Esophagus mucosa (tissue), 1 donor: ENCODE measurements around the gene RHOV. TPM values are rescaled to one million over a fixed set of nuclear protein-coding genes. Genes with fewer than 3 reads are reported as not detected.

ENCODE experiments used
- ATAC-seq: fragments of 200-7000 bp; cut with Tn5 transposase; one replicate; pipeline ENCODE4 v1.9.1; 2020
- total RNA-seq: library from RNA; stranded (reverse); gene quantifications from one replicate; pipeline ENCODE4 v1.2.4, GENCODE V29; 2023
- donor health status: DM: yes; HTN: yes; CAD: no.

Gene RHOV
- 118 TPM for total RNA-seq

DNA sequence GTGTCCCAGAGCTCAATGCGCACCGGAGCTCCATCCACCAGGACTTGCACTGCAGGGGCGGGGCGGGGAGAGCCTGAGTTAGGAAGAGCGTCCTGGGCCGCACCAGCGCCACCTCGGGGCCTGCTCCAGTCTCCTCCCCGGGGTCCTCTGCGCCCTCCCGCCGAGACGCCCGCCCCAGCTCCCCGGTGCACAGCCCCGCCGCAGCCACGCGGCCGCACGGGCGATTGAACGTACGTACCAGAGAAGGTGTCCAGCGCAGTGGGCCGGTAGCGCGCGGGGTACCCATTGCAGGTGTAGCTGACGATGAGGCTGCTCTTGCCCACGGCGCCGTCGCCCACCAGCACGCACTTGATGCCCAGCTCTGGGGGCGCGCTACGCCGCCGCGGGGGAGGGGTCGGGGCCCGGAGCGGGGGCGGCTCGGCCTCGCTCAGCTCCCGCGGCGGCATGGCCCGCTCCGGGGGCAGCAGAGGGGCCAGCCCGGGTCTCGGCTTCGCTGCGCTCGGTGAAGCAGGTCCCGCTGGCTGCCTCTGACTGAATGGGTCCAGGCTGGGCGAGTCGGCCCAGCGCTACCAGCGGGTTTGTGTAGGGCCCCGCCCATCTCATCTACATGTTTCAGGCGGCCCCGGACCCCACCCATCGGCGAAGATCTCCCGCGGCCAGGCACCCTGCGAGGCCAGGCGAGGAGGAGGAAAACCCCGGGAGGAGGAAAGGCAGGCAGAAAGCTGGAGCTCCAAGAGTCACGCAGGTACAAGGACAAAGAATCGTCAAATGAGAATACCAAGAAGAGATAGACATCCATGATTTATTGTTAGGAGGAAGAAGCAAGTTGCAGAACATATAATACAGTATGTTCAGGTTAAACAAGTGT lies at the start of gene RHOV:
TSS of gene RHOV (minus strand) at position 541 of the 868 bp plus-strand sequence. CDS start at position 446, 95 bp downstream.
- ATAC-seq: peak; percentile 73

DNA sequence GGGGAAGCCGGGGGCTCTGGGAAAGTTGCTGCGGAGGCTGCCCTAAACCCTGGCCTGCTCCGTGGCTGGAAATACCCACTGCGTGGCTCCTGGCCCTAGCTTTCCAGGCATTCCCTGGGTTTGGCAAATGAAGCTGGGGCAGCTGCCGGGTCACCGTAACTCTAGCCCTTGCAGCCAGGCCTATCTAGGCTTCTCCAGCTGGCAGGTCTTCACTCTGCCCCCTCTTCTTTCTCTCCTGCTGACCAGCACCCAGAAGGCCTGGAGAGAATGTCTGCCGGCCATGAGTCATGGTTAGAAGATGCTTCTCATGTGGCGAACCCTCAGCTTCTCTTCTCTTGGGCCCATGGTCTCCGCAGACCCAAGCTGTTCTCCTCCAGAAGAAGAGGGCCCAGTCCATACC lies 49.5 kb upstream of the RHOV start:
- ATAC-seq: no peak

DNA sequence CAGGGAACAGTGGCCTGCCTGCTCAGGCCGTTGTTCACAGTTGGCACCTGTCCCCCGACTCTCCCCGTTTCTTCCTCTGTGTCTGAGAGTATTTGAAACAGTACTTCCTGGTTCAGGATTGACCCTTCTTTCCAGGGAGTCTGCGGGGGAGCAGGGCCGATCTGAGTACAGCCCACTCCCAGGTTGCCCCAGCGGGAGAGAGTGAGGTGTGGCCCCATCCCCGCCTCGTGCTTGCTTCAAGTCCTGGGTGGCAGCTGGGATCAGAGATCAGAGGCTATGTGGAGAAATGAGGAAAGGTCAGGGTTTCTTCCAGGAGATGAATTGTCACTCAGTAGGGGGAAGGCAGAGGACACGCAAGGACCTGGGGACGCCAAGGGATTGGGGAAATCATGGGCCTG lies 48.6 kb upstream of the RHOV start:
- no peak for ATAC-seq

DNA sequence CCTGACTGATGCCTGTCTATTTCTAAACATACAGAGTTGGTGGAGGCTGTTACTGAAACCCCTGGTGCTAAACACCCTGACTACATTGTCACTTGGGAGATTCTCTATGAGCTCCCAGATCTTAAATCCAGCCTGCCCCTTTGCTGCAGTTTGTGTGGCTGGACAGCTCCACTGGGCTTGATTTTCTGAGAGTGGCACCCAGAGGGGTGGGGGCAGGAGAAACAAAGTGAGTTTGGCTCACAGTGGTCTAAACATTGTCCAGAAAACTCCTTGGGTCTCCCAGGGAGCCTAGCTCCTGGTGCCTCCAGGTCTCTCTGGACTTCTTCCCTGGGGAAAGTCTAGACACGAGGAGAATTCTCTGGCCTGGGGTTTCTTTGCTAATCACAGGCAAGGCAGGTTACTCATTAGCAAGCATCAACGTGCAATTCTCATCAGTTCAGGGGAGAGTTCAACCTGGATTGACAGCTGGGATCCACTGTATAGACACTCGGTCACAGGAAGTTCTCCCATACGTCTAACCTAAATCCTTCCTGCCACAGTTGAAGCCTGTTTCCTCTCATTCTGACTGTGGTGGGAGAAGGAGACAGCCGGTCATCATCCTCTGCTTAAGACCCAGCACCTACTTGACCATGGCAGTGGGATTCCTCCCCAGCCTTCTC lies 48.0 kb upstream of the RHOV start:
- ATAC-seq: no peak

DNA sequence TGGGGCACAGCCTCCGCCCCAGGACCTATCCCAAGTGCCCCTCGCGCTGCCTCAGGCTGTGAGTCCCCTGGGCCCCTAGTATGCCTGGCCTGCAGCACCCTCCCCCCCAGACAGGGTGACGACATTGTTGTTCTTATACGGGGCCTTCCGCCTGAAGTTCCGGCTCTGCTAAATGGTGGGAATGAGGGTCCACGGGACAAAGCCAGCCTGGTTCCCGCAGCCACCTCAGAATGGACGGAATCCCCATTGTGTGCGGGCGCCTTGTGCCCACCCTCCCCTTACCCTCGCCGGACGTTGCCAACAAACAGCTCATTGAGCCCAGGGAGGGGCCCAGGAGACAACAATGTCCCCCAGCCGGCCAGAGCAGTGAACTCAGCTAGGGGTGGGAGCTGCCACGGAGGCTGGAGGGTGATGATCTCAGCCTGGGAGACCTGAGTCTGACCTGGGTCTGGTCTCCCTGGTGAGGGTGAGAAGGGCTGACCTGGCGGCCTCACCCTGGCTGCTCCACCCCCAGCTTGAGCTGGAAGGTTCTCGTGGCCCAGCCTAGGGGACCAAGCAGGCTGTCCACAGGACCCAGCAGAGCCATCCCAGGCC lies 44.9 kb upstream of the RHOV start:
- ATAC-seq: peak; percentile 4

- peak; percentile 21 for ATAC-seq
Observed at GRCh38 chr15:40918146-40918798, 44.2 kb upstream of the RHOV start.

- no peak for ATAC-seq
Observed at GRCh38 chr15:40917585-40917984, 43.6 kb upstream of the RHOV start.

- no peak for ATAC-seq
Observed at GRCh38 chr15:40915679-40916078, 41.6 kb upstream of the RHOV start.

- no peak for ATAC-seq
Observed at GRCh38 chr15:40915116-40915661, 41.2 kb upstream of the RHOV start.

DNA sequence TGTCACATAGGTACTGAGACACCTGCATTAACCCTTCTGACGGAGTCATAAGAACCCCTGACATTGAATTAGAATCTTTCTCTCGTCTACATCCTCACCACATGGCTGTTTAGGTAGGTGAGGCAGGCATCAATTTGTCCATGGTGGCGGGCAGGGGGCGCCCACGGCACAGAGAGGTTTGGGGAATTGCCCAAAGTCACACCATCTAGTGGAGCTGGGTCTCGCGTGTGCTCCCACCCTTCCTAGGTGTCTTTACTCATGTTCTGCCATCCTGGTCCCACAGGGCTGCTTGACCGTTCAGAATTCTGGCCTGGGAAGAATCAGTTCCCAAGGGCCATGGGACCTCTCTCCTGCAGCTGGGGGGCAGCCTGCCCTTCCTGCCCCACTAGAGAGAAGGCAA lies 40.5 kb upstream of the RHOV start:
- no peak for ATAC-seq

DNA sequence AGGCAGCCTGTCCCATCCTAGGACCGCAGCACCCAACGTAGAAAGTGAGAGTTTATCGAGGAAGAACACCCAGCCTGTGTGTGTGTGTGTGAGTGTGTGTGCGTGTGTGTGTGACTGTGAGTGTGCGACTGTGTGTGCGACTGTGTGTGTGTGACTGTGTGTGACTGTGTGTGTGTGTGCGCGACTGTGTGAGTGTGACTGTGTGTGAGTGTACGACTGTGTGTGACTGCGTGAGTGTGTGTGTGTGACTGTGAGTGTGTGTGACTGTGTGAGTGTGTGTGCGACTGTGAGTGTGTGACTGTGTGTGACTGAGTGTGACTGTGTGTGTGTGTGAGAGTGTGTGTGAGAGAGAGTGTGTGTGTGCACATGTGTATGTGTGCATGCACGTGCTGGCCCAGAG lies 40.0 kb upstream of the RHOV start:
- no peak for ATAC-seq

- no peak for ATAC-seq
Observed at GRCh38 chr15:40912478-40912877, 38.4 kb upstream of the RHOV start.

- no peak for ATAC-seq
Observed at GRCh38 chr15:40911693-40912092, 37.7 kb upstream of the RHOV start.

DNA sequence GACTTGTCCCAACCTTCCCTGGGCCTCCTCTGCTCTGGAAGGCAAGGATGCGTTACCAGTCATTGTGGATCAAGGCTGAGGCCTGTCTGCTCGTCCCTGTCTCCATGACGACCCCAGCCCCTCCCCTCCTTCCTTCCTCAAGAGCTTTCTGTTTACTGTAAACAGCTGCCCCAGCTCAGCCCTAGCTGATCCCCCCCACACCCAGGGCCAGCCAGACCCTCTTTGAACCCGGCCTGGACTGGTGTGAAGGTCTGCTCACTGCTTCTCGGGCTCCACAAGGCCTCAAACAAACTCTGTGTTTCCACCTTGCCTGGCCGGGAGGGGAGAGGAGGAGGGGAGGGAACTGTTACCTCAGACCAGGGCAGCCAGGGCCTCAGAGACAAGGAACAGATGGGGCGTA lies 37.1 kb upstream of the RHOV start:
- no peak for ATAC-seq

DNA sequence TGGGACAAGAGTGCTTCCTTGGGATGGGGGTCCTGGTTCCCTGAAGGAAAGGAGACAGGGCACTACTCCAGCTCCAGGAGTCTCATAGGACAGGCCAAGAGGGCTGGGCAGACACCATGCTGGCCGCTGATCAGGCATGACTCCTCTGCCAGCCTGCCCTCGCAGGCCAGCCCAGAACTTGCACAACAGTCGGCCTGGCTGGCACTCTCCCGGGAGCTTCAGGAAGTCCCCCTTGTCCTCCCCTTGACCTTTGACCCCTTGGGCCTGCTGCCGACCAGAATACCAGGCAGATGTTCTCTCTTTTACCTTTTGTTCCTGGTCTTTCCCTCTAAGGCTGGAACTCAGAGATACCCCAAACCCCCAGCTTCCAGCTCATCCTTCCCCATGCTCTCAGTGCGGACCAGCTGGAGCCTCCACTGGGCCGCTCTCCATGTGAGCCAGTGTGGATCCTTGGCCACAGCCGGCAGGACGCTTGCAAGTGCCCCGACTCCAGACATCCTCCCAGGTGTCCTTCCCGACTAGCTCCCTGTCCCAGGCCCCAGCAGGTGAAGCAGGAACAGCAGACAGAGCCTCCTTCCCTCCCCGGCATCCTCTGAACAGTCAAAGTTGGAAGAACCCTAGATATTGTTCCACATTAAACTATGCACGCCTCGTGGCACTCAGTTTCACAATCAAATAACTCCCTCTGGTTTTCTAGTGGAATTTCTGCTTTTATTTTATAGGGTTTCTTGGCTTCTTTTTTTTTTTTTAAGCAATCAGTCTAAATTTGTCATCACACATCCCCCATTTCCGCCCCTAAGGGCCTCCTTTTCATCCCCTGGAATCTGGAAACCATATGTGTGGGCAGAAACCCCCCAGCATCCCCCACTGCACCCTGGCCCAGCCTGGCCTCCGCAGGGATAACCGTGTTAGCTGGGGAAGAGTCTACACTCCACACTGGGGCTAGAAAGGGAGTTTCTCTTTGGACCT lies 35.9 kb upstream of the RHOV start:
- ATAC-seq: no peak

- ATAC-seq: no peak
Observed at GRCh38 chr15:40908095-40908494, 34.1 kb upstream of the RHOV start.

DNA sequence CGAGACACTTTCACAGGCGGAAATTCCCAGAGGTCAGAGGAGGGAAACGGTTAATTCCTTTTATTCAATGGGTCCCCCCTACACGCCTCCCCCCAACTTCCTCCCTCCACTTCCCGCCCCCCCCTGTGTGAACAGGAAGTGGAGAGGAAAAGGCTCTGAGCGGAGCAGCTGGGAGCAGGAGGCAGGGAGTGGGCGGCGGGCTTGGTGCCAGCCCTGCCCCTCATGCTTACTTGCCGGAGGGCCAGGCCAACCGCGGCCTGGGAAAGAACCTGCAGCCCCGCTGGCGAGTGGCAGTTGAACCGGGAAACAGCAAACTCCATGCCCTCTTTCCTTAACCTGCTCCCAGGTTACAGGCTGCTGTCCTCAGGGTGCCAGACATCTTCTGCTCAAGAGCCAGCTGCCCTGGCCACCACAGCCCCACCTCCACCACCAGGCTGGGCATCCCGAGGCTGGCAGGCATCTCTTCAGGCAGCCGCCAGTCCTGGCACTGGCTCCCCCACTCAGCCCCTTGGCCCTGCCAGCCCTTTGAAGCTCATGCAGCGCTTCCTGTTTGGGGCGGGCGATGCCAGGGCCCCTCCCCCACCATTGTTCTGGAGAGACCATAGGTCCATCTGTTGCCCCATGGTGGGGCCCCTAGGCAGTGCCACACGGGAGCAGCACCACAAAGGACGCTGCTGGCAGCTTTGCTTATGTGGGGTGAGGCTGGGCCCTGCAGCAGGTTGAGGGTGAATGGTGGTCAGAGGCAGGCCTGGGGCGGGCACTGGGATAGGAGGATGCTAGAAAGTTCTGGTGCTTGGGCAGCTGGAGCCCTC lies 33.2 kb upstream of the RHOV start:
- no peak for ATAC-seq

GRCh38 chr15:40906091-40906990 lies 32.3 kb upstream of the RHOV start:
- ATAC-seq: peak; percentile 84

DNA sequence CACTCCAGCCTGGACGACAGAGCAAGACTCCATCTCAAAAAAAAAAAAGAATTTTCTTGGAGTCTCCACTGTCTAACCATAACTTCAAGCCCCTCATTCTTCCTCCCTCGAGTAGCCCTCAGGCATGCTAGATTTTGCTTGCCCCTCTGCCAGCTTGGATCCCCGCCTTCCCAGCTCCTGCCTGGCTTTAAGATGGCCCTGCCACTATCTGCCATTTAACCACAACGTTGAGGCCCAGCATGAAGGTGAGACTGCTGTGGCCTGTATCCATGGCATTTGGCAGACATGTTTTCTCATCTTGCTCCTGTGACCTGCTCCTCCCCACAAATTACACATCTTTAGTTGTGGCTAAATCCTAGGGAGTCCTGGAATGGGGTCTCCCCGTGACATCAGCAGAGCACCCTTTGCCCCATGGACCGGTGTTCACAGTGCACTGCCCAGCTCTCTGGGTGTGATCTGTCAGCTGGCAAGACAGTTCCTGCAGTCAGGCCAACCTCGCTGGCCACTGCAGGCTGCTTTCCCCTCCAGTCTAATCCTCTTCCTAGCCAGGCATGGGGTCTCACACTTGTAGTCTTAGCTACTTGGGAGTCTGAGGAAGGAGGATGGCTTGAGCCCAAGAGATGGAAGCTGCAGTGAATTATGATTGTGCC lies 30.6 kb upstream of the RHOV start:
- no peak for ATAC-seq
